GM21786 (cell line): ENCODE results near the gene EYA3.

ENCODE experiments used
- ATAC-seq: cut with Tn5 transposase; IDR thresholded peaks from one replicate; pipeline ENCODE4 v1.9.1; 2021; ENCODE audit not compliant: unreplicated experiment

EYA3 gene

DNA sequence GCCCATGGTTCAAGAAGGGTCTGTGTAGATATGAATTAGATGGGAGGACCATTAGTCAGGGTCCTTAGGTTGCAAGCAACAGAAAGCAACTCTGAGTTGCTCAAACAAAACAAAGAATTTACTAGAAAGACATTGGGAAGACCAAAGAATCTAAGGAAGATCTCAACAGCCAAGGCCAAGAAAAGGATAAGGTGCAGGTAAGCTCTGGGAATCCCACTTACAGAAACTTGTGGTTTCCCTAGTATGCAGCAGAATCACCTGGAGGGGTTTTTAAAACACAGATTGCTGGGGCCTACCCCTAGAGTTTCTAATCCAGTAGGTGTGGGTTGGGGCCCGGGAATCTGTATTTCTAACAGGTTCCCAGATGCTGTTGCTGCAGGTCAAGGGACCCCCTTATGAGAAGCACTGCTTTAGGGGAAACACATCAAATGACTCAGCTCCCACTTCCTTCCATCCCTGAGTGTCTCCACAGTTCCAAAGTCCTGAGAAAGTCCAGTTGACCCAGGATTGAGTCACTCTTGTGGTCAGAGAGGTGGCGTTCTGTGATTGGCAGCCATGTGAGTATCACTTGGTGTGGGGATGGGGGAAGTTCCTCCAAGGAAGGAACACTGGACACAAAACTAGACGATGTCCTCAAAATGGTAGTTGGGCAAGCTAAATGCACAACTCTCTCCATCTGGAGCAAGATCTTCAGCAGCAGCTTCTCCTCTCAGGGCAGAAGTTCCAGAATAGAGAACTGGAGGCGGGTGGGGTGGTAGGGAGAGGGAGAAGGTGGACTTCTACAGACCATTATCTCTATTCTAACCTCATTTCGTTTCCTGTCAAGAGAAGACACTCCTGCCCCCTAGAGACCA, 24.2 kb upstream of the EYA3 start:
- ATAC-seq: no peak

- ATAC-seq: no peak
These were observed 22.7 kb upstream of the EYA3 start for GRCh38 chr1:28111157-28111556.

DNA sequence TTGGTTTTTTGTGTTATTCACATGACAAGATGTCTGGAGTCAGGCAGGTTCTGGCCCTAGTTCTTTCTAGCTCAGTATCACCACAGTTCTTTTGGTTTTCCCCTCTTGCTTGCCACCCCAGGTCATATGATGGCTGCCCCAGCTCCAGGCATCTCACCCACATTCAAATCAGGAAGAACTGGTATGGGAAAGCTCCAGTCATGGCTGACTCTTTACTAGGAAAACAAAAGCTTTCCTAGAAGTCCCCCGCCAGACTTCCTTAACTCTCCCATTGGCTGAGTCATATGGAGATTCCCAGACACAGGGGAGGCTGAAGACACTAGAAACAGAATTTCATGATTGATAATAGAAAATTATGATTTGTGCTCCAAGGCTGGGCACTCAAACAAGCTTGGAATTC, 22.1 kb upstream of the EYA3 start:
- no peak for ATAC-seq

DNA sequence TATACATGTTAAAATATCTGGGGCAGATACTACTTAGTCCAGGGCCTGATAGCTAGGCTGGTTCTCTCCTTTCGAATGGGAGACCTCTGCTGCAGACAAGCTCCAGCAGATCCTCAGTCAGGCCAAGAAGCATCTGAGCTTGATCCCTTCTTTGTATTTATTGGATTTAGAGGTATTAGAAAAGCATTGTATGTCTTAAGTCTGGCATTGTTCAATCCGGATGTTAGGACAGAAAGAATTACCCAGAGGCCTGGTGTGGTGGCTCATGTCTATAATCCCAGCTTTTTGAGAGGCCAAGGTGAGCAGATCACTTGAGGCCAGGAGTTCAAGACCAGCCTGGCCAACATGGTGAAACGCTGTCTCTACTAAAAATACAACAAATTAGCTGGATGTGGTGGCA, 21.2 kb upstream of the EYA3 start:
- ATAC-seq: no peak

GRCh38 chr1:28108001-28108400, 19.6 kb upstream of the EYA3 start:
- no peak for ATAC-seq

DNA sequence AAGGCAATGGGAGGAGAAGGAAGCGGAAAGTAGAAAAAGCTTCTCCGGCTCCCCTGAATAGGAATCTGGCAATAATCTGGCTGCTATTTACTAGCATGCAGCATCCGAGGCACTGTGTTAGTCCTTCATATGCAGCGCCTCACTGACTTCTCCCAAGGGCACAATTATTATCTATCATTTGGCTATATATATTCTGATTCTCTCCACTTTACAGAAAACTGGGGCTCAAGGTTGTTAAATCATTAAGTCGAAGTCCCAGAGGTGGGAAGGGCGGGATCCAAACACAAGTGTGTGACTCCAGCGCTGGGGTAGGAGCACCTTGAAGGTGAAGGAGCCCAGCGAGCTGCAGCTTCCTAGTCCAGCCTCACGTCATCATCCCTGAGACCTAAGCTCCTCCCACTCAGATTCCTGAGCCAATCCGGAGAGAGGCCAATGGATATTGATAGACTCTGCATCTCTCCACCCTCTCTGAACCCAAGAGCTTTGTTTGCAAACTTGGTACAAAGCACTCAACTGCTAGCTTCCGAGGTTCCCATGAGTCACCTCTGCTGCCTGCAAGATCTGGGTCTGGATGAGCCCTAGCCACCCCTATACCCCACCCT, 16.6 kb upstream of the EYA3 start:
- no peak for ATAC-seq

DNA sequence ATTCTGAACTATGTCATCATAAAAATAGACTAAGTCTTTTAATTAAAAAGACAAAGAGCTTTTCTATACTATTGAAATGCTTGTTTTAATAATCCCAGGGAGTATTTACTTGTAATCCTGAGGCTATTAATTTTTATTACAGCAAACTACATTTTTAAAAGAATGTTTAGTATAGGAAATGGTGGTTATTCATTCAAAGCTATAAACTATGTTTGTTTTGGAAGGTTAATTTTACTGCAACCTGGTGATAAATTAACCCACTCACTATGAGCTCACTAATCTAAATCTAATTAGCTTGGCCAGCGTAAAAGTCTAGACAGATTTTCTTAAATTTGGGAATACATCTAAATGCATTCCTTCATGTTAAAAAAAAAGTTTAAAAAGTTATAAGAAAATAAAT, 13.8 kb upstream of the EYA3 start:
- ATAC-seq: no peak

DNA sequence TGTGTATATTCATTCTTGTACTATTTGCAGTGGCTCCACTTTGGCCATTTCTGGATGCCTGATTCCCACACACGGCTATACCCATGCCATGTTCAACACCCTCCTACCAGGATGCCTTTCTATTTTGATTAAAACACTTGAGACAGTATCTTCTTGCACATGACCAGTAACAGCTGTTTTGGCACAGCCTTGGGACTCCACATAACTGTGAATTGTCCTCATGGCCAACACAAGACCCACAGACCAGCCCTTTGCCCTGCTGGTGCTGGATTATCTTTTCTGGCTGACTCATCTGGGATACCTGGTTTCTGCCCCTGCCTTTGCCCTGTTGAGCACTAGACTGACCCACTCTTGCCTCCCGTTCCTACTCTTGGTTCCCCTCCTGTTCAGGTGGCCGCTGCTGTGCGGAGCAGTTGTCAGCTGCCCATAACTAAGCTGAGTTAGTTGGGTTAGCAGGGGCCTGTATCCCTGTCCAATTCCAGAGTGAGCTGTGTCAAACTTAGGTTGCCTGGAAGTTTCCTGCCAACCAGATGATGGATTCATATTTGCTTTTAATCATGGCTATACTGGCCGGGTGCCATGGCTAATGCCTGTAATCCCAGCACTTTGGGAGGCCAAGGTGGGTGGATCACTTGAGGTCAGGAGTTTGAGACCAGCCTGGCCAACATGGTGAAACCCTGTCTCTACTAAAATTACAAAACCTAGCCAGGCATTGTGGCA, 10.8 kb upstream of the EYA3 start:
- no peak for ATAC-seq

GRCh38 chr1:28097100-28097472, 8.7 kb upstream of the EYA3 start:
- ATAC-seq: no peak

DNA sequence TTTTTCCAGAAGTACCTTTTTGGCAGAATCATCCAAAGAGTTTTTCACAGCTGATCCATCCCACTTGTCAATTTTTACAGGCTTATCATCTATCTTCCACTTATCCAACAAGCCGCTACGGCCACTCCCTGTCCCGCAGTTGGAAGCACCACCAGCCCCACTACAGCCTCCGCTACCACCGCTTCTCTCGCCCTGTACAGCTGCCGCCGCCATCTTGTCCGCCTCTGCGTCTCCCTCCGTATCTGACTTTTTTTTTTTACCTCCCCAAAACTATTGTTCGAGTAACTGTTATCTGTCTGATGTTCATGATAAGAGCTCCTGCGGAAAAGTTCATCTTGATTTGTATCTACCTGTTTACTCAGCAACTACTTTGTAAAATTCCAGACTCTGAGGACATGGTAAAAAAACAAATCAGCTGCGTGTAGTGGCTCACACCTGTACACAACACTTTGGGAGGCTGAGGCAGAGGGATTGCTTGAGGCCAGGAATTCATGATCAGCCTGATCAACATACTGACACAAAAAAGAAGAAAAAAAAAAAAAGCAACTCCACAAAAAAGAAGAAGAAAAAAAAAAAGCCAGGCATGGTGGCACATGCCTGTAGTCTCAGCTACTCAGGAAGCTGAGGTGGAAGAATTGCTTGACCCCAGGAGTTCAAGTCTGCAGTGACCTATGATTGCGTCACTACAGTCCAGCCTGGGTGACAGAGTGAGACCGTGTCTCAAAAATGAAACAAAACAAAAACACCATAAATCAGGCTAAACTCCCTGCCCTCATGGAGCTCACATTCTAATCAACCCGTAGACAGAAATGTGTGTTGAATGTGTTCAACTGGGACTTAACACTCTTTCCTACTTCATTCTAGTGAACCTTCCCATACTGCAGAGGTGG, 8.0 kb upstream of the EYA3 start:
- no peak for ATAC-seq

GRCh38 chr1:28091043-28091781, 2.8 kb upstream of the EYA3 start:
- ATAC-seq: no peak

- ATAC-seq: no peak
These were observed 719 bp downstream of the EYA3 start for GRCh38 chr1:28087614-28088167.

DNA sequence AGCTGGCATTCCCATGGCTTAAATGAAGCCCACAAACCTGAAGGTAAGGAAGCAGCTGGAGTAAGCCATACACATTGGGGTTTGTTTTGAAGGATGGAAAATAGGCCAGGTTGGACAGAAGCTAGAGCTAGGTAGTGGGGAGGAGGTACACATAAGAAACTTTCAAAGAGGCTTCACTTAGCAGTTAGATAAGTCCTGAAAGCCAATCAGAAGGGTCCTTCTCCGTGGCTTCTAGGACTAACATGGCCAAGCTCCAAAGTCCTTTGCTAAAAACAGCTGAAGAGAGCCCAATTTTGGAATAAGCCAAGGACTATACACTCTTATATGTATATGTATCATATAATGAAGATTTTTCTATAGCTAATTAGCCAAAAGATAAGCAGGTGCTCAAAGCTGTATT, 1.8 kb downstream of the EYA3 start:
- ATAC-seq: no peak

- no peak for ATAC-seq
These were observed 3.3 kb downstream of the EYA3 start for GRCh38 chr1:28085129-28085528.

DNA sequence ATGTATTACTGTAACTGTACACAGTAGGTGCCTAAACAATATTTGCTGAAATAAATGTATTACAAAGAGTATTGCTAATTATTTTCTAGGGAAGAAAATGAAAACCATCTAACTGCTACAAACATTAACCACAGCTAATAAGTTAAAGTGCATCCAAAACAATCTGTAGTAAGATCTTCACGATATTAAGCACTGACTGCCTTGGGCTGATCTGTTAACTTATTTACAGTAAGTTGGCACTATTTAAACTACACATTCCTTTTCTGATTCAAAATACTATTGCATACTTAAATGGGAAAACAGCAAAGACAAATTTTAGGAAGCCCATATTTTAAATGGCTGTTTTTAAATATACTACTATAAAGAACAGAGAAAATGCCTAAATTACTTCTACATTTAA, 4.5 kb downstream of the EYA3 start:
- ATAC-seq: no peak

DNA sequence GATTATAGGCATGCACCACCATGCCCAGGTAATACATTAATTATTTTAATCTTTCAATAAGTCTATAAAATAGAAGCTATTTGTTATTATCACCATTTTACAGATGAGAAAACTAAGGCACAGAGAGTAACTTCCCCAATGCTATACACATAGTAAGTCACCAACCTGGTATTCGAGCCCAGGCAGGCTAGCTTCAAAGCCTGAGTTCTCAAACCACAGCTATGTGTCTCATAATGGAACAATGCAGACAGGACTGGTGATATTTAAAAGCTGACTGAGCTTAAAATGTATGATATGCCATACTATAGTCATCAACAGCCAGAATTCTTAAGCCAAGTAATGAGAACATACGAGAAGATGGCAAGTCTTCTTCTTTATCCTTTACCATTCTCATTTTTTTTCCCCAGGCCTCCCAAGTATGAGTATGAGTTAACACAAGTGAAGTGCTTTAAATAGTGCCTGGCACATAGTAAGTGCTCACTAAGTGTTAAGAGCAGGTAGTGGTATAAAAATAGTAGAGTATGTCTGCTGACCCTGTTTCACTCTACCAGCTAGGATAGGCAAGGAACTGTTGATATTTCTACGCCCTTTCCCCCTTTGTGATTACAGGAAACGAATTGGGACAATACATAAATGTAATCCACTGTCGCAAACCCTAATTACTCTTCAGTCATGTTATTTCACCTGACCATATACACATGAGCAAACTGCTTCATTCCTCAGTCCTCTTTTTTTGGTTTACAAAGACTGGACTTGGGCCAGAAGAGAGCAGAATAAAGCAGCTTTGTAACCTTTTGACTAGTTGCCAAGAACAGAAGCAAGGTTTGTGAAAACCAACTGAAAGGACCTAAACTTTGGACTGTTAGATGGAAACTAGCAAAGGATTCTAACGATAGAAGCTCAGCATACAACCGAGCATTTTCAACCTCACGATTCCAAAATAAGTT, 9.5 kb downstream of the EYA3 start:
- no peak for ATAC-seq

DNA sequence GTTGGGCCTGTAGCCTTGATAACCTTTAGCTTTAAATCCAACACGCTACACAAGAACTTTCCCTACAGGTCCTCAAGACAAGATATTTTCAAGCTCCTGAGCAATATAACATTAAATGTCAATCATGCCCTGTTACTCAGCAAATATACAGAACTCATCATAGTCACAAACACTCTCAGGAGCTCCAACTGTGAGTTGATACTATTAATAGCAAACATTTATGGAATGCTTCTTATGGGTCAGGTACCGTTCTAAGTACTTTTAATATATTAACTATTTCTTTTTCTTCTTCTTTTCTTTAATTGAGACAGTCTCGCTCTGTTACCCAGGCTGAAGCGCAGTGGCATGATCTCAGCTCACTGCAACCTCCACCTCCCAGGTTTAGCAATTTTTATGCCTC, 10.1 kb downstream of the EYA3 start:
- no peak for ATAC-seq

- no peak for ATAC-seq
These were observed 13.4 kb downstream of the EYA3 start for GRCh38 chr1:28074892-28075511.

DNA sequence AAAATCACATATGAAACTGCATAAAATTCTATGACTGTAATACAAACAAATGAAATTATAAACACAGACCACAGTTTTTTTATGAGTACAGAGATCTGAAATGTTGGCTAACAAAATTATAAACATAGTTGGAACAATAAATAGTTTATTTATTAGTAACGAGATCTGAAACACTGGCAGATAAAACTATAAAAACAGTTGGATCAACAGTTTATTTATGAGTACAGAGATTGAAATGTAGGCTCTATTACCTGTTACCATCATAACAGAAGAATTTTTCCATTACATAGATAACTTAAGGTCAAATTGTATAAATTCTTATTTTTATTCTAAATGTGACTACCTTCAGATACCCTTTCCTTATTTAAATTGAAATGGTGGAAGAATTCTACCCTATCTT, 14.5 kb downstream of the EYA3 start:
- no peak for ATAC-seq
